Body of pancreas (tissue), 4 donors: ENCODE results near the gene OR51A4.

ENCODE experiments used
- CTCF ChIP-seq, 7 experiments: fragments of 450-650 bp in 4 of 7; fragments of 200-600 bp in 3 of 7; sonication (generic) in 3 of 7; IDR thresholded peaks; one replicate each; pipeline ENCODE4 v1.5.1; 2016 to 2019; ENCODE audit warnings: antibody characterized with exemption in 7 of 7
- POLR2A ChIP-seq, 3 donors: fragments of 450-650 bp; IDR thresholded peaks; one replicate each; pipeline ENCODE4 v1.6.1; 2016; ENCODE audit warnings: antibody characterized with exemption in 3 of 3, mild to moderate bottlenecking in 2 of 3

- TF ChIP-seq CTCF (IDR thresholded peaks at IDR 0.05): no peak
- TF ChIP-seq POLR2A (IDR thresholded peaks at IDR 0.05): no peak
These were observed 20.8 kb downstream of the OR51A4 start for GRCh38 chr11:4926608-4927007.
